AG04450 (cell line): ENCODE results near the gene C19orf12. TPM values are rescaled to one million over a fixed set of nuclear protein-coding genes. Genes with fewer than 3 reads are reported as not detected.

Experiments used
- CTCF ChIA-PET: fragments of 300-600, 350-600 bp; formaldehyde crosslinking; extraction: SDS; loops from one replicate; lab custom pipeline; 2022; ENCODE audit warnings: antibody characterized with exemption, inconsistent platforms; lab: Charles Lee
- POLR2A ChIA-PET: fragments of 350-600 bp; formaldehyde crosslinking; extraction: SDS; loops from one replicate; lab custom pipeline; 2021; ENCODE audit warnings: antibody characterized with exemption, inconsistent platforms; lab: Yijun Ruan, JAX
- DNase-seq: peaks from one replicate; pipeline ENCODE4 v3.0.0-alpha.2; 2011; ENCODE audit warnings: low read depth, low spot score
- H3K27ac ChIP-seq: one replicate; pipeline ENCODE4 v1.5.1; 2012; ENCODE audit warnings: low read depth, low read length, control low read depth
- H3K27me3 ChIP-seq: one replicate; pipeline ENCODE4 v1.6.0; 2012; ENCODE audit warnings: low read length; ENCODE audit not compliant: control insufficient read depth, insufficient read depth
- H3K4me3 ChIP-seq: 2 replicates; pipeline ENCODE4 v1.5.1; 2011; ENCODE audit warnings: mild to moderate bottlenecking, low read depth, low read length, control low read depth
- H3K9me3 ChIP-seq: 2 replicates; pipeline ENCODE4 v1.5.1; 2012; ENCODE audit warnings: low read length; ENCODE audit not compliant: control insufficient read depth, insufficient read depth
- CTCF ChIP-seq: IDR thresholded peaks from 2 replicates; pipeline ENCODE4 v1.5.1; 2011; ENCODE audit warnings: low read depth, low read length, control low read depth, inconsistent platforms
- polyA plus RNA-seq: library from polyadenylated mRNA; depleted of rRNA; stranded (reverse); fragments of >200 nt; gene quantifications from 2 replicates; pipeline ENCODE4 v1.2.3, GENCODE V29; 2011

C19orf12 gene
- polyA plus RNA-seq, 1 experiment: 27.9 TPM

- H3K9me3 ChIP-seq: no peaks in the 10 kb centered on the region; the same call in 1 of the 2 replicates
- no peak for TF ChIP-seq CTCF
- DNase-seq: no peak
- no peaks in the 10 kb centered on the region for H3K27me3 ChIP-seq
- CTCF ChIA-PET: interaction anchor here (3.2 kb wide), 1 partner anchor 40 kb away, joined by 14 read pairs; no protein-coding TSS in a partner anchor
- no peak overlapping the region for H3K27ac ChIP-seq
- POLR2A ChIA-PET: no interaction called here
- no peak overlapping the region for H3K4me3 ChIP-seq
These were observed 38.5 kb downstream of the C19orf12 start for GRCh38 chr19:29676586-29676985.

DNA sequence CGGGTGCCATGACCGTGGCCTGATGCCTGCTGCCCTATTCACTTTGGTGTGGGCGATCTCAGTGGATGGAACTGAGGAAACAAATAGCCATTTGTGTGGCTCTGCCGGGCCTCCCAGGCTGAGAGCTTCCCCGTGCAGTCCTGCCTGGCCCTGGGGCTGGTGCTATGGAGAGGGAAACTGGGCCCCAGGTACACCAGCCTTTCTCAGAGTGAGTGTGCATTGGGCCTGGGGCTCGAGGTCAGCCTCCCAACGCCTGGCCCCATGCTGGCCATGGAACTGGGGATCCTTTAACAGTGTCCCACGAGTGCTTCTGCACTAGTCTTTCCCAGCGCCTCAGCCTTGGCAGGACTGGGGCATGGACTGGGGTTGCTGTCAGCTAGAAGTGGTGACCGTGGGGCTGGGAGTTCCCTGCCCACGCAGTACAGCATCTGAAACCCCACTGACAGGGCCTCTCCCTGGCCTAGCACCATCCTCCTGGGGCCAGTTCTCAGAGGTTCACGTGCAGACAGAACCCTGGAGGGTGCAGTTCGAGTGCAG, 39.3 kb downstream of the C19orf12 start:
- H3K27me3 ChIP-seq: no peaks in the 10 kb centered on the region
- DNase-seq: no peak
- H3K4me3 ChIP-seq: no peak overlapping the region
- H3K9me3 ChIP-seq: no peaks in the 10 kb centered on the region; the same call in 1 of the 2 replicates
- H3K27ac ChIP-seq: no peak overlapping the region
- ChIA-PET POLR2A (no interaction called here), CTCF (interaction anchor here (1.6 kb wide), 1 partner anchor 18 kb away, joined by 4 read pairs; no protein-coding TSS in a partner anchor)
- no peak for TF ChIP-seq CTCF

GRCh38 chr19:29675120-29675649, 39.9 kb downstream of the C19orf12 start:
- POLR2A ChIA-PET: no interaction called here
- DNase-seq: no peak
- Histone ChIP-seq H3K27me3 (no peaks in the 10 kb centered on the region), H3K4me3 (no peak overlapping the region), H3K9me3 (no peaks in the 10 kb centered on the region; the same call in 1 of the 2 replicates), H3K27ac (no peak overlapping the region)
- no peak for TF ChIP-seq CTCF
- CTCF ChIA-PET: interaction anchor here (1.6 kb wide), 1 partner anchor 19 kb away, joined by 4 read pairs; no protein-coding TSS in a partner anchor

DNA sequence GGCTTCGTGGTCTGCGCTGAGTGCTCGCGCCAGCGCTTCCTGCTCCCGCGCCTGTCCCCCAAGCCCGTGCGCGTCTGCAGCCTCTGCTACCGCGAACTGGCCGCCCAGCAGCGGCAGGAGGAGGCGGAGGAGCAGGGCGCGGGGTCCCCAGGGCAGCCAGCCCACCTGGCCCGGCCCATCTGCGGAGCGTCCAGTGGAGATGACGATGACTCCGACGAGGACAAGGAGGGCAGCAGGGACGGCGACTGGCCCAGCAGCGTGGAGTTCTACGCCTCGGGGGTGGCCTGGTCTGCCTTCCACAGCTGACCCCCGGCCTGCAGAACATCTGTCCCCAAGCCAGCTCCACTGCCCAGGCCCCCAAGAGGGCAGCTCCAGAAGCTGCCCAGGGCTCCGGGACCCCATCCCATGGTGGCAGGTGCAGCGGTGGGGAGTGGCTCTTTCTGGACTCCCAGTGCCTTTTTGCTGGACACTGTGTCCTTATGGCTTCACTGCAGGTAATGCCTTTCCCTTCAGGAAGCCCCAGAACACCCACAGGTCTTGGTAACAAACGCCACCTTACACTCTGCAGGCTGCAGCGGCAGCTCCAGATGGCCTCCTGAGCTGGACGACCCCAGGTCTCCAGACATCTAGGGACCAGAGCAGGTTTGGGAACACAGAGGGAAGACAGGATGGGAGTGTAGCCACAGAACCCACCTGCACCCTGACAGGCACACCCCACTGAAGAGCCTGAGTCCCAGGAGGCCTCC, 40.5 kb downstream of the C19orf12 start:
- ChIA-PET CTCF (interaction anchor here (1.6 kb wide), 1 partner anchor 19 kb away, joined by 4 read pairs; no protein-coding TSS in a partner anchor), POLR2A (no interaction called here)
- no peaks in the 10 kb centered on the region for H3K27me3 ChIP-seq
- no peak overlapping the region for H3K4me3 ChIP-seq
- no peak for DNase-seq
- no peak for TF ChIP-seq CTCF
- H3K9me3 ChIP-seq: no peaks in the 10 kb centered on the region; the same call in 1 of the 2 replicates
- H3K27ac ChIP-seq: no peak overlapping the region
